Activated CD4-positive, alpha-beta T cell treated with anti-CD3 and anti-CD28 coated beads, Interleukin-2, amount 10 ng/mL, durations not matched to agents 24 days and 14 days (primary cell): ENCODE measurements around the gene GPRC5C. TPM values are rescaled to one million over a fixed set of nuclear protein-coding genes. Genes with fewer than 3 reads are reported as not detected.

Experiments used
- DNase-seq: peaks from one replicate; pipeline ENCODE4 v3.0.0; 2022
- H3K27ac Mint-ChIP-seq: one replicate; pipeline ENCODE4 v1.8.0; 2022; ENCODE audit warnings: mild to moderate bottlenecking, mixed read lengths
- H3K27me3 Mint-ChIP-seq: one replicate; pipeline ENCODE4 v1.8.0; 2022; ENCODE audit warnings: mixed read lengths
- H3K36me3 Mint-ChIP-seq: one replicate; pipeline ENCODE4 v1.8.0; 2022; ENCODE audit warnings: low read depth, mild to moderate bottlenecking, mixed read lengths
- H3K4me1 Mint-ChIP-seq: one replicate; pipeline ENCODE4 v1.8.0; 2021; ENCODE audit warnings: mixed read lengths
- H3K4me3 Mint-ChIP-seq: one replicate; pipeline ENCODE4 v1.8.0; 2022; ENCODE audit warnings: mild to moderate bottlenecking, moderate library complexity, mixed read lengths
- H3K9me3 Mint-ChIP-seq: one replicate; pipeline ENCODE4 v1.8.0; 2021; ENCODE audit warnings: mixed read lengths
- intact Hi-C: fragments of 100-400 bp; cut with micrococcal nuclease; formaldehyde crosslinking; loops from one replicate; pipeline ENCODE4 v1.15.1; 2023
- total RNA-seq: library from RNA; stranded (reverse); gene quantifications from 2 replicates; pipeline ENCODE4 v1.2.3, GENCODE V29; 2022

The GPRC5C gene
- total RNA-seq, 1 donor from 2014 or later: 0.42 TPM

GRCh38 chr17:74432766-74433391, 991 bp downstream of the GPRC5C start:
- no peaks in the 10 kb centered on the region for H3K36me3 Mint-ChIP-seq
- peaks cover 67% of the 10 kb centered on the region for H3K27me3 Mint-ChIP-seq
- peak overlapping the region; percentile 34 for H3K4me3 Mint-ChIP-seq
- no peak overlapping the region for H3K27ac Mint-ChIP-seq
- no peaks in the 10 kb centered on the region for H3K9me3 Mint-ChIP-seq
- H3K4me1 Mint-ChIP-seq: peaks cover 11% of the 10 kb centered on the region
- intact Hi-C loops: loop anchor here (10.0 kb wide), 1 partner anchor 62 kb away; no protein-coding TSS in a partner anchor
- DNase-seq: no peak

GRCh38 chr17:74433421-74434121, 1.7 kb downstream of the GPRC5C start:
- Mint-ChIP-seq H3K27me3 (peaks cover 60% of the 10 kb centered on the region), H3K27ac (no peak overlapping the region), H3K4me1 (peaks cover 11% of the 10 kb centered on the region), H3K9me3 (no peaks in the 10 kb centered on the region), H3K4me3 (no peak overlapping the region), H3K36me3 (no peaks in the 10 kb centered on the region)
- intact Hi-C loops: loop anchor here (10.0 kb wide), 1 partner anchor 61 kb away; no protein-coding TSS in a partner anchor
- no peak for DNase-seq

DNA sequence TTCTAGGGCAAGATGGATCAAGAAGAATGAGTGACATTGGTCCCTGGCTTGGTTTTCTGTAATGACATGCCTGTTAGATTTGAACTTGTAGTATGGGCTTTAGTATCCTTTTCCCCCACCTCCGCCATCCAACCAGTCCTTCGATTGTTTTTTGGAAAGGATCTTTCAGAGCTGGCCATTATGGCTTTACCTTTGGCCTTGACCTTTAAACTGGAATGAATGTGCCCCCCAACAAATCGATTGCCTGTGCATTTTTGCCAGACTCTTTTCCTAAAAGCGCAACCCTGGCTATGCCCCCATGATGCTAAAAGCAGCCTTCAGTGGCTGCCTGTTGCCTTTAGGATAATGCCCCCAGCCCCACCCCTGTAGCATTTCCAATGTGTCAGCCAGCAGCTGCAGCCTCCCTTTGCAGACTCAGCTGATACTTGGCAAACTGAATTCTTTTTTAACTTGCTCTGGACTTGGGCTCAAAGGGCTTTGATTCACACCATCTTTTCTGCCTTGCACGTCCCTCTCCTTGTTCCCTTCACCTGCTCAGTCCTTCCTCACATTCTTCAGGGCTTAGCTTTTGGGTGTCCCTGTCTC, 4.0 kb downstream of the GPRC5C start:
- H3K27ac Mint-ChIP-seq: no peak overlapping the region
- intact Hi-C loops: loop anchor here (10.0 kb wide), 1 partner anchor 59 kb away; no protein-coding TSS in a partner anchor
- DNase-seq: no peak
- H3K9me3 Mint-ChIP-seq: peaks cover 3% of the 10 kb centered on the region
- peaks cover 2% of the 10 kb centered on the region for H3K36me3 Mint-ChIP-seq
- H3K27me3 Mint-ChIP-seq: peaks cover 44% of the 10 kb centered on the region
- peaks cover 6% of the 10 kb centered on the region for H3K4me1 Mint-ChIP-seq
- no peak overlapping the region for H3K4me3 Mint-ChIP-seq

DNA sequence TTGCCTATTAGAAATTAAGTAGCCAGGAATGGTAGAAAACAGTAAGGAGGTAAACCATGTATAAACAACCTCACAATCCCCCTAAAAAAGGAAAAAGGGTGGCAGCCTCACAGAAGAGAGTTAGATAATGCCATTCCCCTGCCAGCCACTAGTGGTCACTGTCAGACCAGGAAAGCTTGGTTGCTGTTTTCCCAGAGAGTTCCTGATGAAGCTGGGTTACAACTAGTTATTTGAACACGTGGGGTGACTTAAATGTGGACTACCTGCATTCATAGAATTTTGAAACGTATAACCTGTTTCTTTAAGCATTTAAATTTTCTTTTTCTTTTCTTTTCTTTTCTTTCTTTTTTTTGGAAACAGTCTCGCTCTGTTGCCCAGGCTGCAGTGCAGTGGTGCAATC, 5.8 kb downstream of the GPRC5C start:
- peaks cover 36% of the 10 kb centered on the region for H3K27me3 Mint-ChIP-seq

GRCh38 chr17:74439691-74440567, 8.0 kb downstream of the GPRC5C start:
- intact Hi-C loops: loop anchor here (10.0 kb wide), 1 partner anchor 55 kb away; no protein-coding TSS in a partner anchor
- no peak overlapping the region for H3K4me3 Mint-ChIP-seq

More for the DNA sequence above, 5.8 kb downstream of the GPRC5C start:
- Mint-ChIP-seq H3K27ac (no peak overlapping the region), H3K4me3 (no peak overlapping the region), H3K9me3 (peaks cover 3% of the 10 kb centered on the region), H3K36me3 (peaks cover 2% of the 10 kb centered on the region), H3K4me1 (no peaks in the 10 kb centered on the region)
- intact Hi-C loops: loop anchor here (10.0 kb wide), 1 partner anchor 57 kb away; no protein-coding TSS in a partner anchor
- peak; percentile 70 for DNase-seq

DNA sequence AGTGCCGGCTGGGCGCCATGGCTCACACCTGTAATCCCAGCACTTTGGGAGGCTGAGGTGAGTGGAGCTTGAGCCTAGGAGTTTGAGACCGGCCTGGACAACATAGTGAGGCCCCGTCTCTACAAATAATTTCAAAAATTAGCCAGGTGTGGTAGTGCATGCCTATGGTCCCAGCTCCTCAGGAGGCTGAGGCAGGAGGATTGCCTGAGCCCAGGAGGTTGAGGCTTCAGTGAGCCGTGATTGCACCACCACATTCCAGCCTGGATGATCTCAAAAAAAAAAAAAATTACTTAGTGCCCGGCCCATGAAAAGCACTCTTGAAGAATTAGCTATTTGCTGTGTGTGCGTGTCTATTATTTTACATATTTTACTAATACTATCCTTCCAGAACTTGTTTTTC, 9.6 kb downstream of the GPRC5C start:
- DNase-seq: no peak
- no peaks in the 10 kb centered on the region for H3K4me1 Mint-ChIP-seq
- peaks cover 13% of the 10 kb centered on the region for H3K27me3 Mint-ChIP-seq
- peaks cover 3% of the 10 kb centered on the region for H3K9me3 Mint-ChIP-seq
- H3K4me3 Mint-ChIP-seq: no peak overlapping the region
- intact Hi-C loops: no loop called here
- no peak overlapping the region for H3K27ac Mint-ChIP-seq
- H3K36me3 Mint-ChIP-seq: peaks cover 2% of the 10 kb centered on the region

More at GRCh38 chr17:74439691-74440567, 8.0 kb downstream of the GPRC5C start:
- peaks cover 3% of the 10 kb centered on the region for H3K9me3 Mint-ChIP-seq
- DNase-seq: no peak
- H3K27ac Mint-ChIP-seq: no peak overlapping the region
- H3K36me3 Mint-ChIP-seq: peaks cover 2% of the 10 kb centered on the region
- H3K27me3 Mint-ChIP-seq: peaks cover 23% of the 10 kb centered on the region
- no peaks in the 10 kb centered on the region for H3K4me1 Mint-ChIP-seq

DNA sequence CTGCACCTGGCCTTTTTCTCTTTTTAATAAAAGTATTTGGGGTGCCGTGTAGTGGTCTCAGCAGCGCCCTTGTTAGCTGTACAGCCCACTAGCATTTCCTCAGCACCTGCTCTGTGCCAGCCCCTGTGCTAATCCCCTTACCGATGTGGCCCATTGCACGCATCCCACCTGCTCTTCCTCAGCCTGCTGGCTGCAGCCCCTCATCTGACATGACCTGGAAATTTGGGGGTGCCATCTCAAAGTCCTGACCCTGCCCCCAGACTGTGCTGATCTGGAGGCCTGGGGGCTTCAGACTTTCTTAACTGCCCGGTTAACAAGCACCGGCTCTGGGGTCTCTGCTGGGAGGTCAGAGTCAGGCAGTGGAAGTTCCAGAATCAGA, 10.4 kb downstream of the GPRC5C start:
- Mint-ChIP-seq H3K4me1 (peaks cover 5% of the 10 kb centered on the region), H3K27ac (no peak overlapping the region), H3K4me3 (no peak overlapping the region), H3K27me3 (peaks cover 11% of the 10 kb centered on the region), H3K36me3 (peaks cover 2% of the 10 kb centered on the region), H3K9me3 (peaks cover 3% of the 10 kb centered on the region)
- DNase-seq: no peak
- intact Hi-C loops: no loop called here

DNA sequence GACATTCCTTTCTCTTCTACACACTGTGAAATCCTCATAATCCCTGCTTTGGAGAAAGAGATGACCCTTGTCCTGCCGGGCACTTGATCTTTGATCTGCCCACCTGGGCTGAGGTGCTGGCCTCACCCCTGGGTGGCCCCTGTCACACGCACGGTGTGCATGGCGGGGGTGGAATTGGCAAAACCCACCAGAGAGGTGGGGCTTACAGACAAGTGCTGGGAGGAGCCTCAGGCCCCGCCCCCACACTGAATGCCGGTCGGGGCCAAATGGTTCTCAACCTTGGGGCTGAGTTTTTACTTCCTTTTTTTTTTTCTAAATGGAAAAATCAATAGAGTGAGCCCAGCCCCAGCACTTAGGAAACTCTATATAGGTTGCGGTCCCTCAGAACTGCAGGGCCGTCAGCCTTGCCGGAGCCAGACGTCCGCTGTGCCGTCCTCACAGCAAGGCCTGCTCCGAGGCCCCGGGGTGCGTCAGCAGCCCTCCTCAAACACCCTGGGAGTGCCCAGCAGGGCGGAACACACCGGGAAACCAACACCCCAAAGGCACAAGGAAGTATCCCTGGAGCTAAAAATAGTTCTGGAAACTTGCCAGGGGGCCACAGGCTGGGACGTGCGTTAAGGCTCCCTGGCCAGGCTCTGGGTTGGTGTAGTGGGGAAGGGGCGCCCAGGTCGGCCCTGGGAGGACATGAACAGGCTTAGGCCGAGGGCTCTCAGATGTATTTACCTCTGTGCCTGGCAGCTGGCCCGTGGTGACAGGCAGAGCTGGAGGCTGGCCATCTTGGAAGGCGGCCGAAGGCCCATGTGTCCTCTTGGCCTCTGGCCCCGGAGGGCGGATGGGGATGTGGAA, 11.0 kb downstream of the GPRC5C start:
- H3K27ac Mint-ChIP-seq: no peak overlapping the region
- H3K4me1 Mint-ChIP-seq: peaks cover 5% of the 10 kb centered on the region
- peaks cover 15% of the 10 kb centered on the region for H3K27me3 Mint-ChIP-seq
- no peak overlapping the region for H3K4me3 Mint-ChIP-seq
- DNase-seq: peak; percentile 67
- H3K9me3 Mint-ChIP-seq: peaks cover 3% of the 10 kb centered on the region
- intact Hi-C loops: no loop called here
- H3K36me3 Mint-ChIP-seq: peaks cover 2% of the 10 kb centered on the region

DNA sequence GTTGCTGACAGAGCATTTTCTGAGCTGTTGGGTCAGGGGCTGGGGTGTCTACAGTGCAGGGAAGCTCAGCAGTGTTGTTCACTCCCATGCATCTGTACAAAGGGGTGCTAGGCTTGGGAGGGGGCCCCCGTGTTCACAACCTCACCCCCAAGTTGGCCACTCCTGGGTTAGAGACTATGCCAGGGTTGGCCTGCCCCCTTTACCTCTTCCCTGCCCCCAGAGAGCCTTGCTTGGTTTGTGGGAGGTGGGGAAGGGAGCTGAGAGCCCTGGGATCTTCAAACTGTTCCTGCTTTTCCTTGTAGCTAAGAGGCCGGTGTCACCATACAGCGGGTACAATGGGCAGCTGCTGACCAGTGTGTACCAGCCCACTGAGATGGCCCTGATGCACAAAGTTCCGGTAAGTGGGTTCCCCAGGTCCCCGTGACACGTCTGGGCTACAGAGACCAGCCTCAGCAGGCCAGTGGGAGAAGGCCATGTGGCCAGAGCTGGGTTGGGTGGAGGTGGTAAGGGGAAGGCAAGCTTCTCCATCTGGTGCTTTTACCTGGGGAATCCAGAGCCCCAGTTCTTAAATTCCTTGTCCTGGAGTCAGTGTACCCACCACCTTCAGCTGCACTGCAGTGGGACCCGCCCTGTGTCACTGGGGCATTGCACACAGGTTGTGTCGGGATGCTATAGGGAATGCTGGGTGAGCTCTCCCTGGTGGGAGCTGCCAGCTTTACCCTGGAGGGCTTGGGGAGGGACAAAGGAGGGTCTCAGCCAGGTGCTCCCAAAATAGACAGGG, 11.8 kb downstream of the GPRC5C start:
- Mint-ChIP-seq H3K27ac (no peak overlapping the region), H3K4me1 (peaks cover 5% of the 10 kb centered on the region), H3K4me3 (no peak overlapping the region), H3K27me3 (peaks cover 15% of the 10 kb centered on the region), H3K36me3 (peaks cover 2% of the 10 kb centered on the region), H3K9me3 (peaks cover 3% of the 10 kb centered on the region)
- DNase-seq: no peak
- intact Hi-C loops: no loop called here

DNA sequence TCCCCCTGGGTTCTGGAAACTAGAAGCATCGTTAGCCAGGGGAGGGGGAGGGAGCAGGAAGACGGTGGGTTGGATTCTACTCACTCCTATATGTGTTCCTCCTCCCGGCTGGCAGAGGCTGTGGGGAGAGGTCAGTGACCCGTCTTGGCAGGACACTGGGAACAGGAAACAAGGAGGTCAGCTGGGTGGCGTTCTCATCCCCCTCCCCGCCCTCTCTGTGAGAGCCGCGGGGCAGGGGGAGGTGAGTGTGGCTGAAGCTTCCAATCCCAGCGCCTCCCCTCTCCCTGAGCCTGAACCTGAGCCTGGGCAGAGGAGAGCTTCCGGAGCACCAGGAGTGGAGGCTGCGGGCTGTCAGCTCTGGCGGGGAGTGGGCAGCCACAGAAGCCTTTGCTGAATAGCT, 12.5 kb downstream of the GPRC5C start:
- Mint-ChIP-seq H3K4me1 (peaks cover 5% of the 10 kb centered on the region), H3K27me3 (peaks cover 15% of the 10 kb centered on the region)

DNA sequence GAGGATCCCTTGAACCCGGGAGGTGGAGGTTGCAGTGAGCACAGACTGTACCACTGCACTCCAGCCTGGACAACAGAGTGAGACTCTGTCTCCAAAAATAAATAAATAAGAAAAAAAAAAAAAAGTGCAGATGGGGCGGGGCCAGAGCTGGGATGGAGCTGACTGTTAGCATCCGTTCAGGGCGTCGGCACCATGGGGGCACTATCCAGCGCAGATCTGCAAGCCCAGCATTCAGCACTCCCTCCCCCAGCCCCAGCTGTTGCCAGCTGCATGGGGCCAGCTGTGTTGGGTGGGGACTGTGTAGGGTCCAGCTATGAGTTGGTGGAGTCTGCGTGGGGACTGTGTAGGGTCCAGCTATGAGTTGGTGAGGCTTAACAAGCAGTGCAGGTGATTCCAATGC, 13.3 kb downstream of the GPRC5C start:
- Mint-ChIP-seq H3K9me3 (peaks cover under 1% of the 10 kb centered on the region), H3K27me3 (peaks cover 13% of the 10 kb centered on the region), H3K4me1 (peaks cover 5% of the 10 kb centered on the region), H3K27ac (no peak overlapping the region), H3K4me3 (no peak overlapping the region), H3K36me3 (no peaks in the 10 kb centered on the region)
- DNase-seq: no peak
- intact Hi-C loops: no loop called here

More for the DNA sequence above, 12.5 kb downstream of the GPRC5C start:
- H3K9me3 Mint-ChIP-seq: peaks cover 3% of the 10 kb centered on the region
- no peak overlapping the region for H3K27ac Mint-ChIP-seq
- H3K36me3 Mint-ChIP-seq: peaks cover 2% of the 10 kb centered on the region
- DNase-seq: no peak
- intact Hi-C loops: no loop called here
- no peak overlapping the region for H3K4me3 Mint-ChIP-seq
